Measurements from ENCODE around the gene COMP.

The COMP gene

DNA sequence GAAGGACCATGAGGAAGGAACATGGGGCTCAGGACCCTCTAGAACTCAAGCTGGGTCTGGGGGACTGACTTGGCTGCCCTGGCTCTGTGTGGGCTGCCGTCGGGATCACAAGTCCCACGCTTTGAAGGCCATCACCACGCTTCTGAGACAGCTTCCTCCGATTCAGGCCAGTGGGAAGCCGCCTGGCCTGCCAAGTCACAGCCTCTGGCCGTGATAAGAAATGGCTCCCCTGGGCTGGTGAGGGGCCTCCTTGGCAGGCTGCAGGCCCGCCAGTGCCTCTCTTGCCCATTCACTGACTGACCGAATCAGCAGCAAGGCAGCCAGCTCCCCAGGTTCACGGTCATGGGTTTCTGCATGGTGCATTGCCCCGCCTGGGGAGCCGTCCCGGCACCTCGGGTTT is 48.8 kb downstream of the COMP start:
- in situ Hi-C loops (cut with HindIII; ENCODE audit: low sequenced_read_pairs): no loop called here
- TF ChIP-seq, protein P1, sequence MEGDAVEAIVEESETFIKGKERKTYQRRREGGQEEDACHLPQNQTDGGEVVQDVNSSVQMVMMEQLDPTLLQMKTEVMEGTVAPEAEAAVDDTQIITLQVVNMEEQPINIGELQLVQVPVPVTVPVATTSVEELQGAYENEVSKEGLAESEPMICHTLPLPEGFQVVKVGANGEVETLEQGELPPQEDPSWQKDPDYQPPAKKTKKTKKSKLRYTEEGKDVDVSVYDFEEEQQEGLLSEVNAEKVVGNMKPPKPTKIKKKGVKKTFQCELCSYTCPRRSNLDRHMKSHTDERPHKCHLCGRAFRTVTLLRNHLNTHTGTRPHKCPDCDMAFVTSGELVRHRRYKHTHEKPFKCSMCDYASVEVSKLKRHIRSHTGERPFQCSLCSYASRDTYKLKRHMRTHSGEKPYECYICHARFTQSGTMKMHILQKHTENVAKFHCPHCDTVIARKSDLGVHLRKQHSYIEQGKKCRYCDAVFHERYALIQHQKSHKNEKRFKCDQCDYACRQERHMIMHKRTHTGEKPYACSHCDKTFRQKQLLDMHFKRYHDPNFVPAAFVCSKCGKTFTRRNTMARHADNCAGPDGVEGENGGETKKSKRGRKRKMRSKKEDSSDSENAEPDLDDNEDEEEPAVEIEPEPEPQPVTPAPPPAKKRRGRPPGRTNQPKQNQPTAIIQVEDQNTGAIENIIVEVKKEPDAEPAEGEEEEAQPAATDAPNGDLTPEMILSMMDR (IDR thresholded peaks at IDR 0.05; ENCODE audit: low read depth, low read length): no peak
- H3K4me3 ChIP-seq (ENCODE audit: low read depth, low read length): no peak overlapping the region
- DNase-seq (ENCODE audit: low read depth, low spot score): no peak

DNA sequence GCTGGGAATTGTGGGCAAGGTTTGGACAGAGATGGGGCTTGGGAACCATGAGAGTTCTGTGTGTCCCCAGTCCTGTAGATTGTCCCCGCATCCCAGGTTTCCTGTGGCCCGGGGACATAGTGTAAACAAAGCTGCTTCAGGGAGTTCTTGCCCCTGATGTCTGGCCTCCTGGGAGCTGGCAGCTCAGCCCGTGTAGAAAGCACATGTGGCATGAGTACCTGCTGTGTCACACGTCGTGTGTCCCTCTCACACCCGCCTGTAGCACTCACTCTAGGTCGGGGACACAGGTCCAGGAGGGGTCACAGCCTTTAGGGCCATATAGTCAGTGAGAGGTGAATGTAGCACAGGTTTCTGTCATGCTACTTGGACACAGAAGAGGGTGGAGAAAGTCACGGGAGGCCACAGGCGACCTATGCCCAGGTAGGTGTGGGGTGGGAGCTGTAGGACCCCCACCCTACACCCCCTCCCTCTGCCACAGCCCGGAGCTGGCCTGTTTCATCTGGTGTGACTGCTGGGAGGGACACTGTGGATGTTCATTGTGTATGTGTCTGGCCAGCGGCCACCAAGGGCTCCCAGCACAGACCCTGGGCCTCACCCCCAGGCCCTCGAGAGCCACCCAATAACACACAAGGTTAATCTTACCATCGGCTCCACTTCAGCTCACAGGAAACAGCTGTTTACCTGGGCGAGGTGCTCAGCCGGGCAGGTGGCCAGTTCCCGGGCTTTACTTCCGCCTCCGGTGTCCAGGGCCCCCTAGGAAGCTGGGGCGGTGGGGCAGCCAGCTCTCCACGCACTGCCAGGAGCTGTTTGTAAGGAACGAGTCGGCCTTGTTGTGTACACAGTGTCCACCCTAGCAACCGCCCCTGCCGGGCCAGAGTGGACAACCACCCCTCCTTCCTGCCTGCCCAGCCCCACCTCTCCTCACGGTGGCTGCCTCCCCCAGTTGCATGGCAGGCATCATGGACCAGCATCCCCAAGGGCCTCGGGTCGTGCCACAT is 49.7 kb downstream of the COMP start:
- TF ChIP-seq, protein P1 (IDR thresholded peaks at IDR 0.05; ENCODE audit: low read depth, low read length): no peak
- no peak overlapping the region for H3K4me3 ChIP-seq (ENCODE audit: low read depth, low read length)
- no peak for DNase-seq (ENCODE audit: low read depth, low spot score)
- in situ Hi-C loops (cut with HindIII; ENCODE audit: low sequenced_read_pairs): no loop called here

DNA sequence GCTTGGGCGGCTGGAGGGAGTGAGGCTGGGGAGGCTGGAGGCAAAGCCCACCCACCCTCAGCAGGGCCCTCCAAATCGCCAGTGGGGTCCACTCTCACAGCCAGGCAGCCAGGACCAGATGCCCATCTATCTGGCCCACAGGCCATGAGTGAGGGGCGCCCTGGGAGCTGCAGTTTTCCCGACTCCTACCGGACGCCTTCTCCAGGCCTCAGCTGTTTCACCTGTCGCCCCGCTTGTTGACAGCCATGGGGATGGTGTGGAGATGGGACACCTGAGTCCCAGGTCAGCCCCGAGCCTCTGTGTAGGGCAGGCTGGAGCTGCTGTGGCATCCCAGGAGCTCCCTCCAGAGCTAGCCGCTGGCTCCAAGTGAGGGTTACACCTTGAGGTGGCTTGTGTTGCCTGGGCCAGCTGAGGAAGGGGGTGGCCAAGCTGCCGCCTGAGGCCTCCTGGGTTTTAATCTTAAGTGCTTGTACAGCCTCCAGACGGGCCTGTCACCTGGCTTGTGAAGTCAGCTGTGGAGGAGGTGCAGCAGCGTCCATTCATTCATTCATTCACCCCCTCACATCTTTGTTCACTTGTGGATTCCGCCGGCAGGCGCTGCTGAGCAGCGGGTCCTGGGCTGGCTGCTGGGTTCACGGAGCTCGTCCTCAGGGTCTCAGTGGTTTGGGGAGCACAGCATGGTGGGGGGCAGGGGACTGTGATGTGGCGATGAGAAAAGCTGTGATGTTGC is 52.0 kb downstream of the COMP start:
- DNase-seq (ENCODE audit: low read depth, low spot score): no peak
- in situ Hi-C loops (cut with HindIII; ENCODE audit: low sequenced_read_pairs): no loop called here
- no peak overlapping the region for H3K4me3 ChIP-seq (ENCODE audit: low read depth, low read length)
- TF ChIP-seq, protein P1 (IDR thresholded peaks at IDR 0.05; ENCODE audit: low read depth, low read length): no peak

DNA sequence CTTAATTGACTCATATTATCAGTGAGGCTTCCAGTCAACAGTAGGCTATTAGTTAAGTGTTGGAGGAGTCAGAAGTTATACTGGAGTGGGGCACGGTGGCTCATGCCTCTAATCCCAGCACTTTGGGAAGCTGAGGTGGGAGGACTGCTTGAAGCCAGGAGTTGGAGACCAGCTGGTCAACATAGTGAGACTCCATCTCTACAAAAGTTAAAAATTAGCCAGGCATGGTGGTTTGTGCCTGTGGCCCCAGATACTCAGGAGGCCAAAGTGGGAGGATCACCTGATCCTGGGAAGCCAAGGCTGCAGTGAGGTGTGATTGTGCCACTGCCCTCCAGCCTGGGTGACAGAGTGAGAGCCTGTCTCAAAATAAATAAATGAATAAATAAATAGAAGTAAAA is 53.2 kb downstream of the COMP start:
- DNase-seq (ENCODE audit: low read depth, low spot score): no peak
- in situ Hi-C loops (cut with HindIII; ENCODE audit: low sequenced_read_pairs): no loop called here
- no peak overlapping the region for H3K4me3 ChIP-seq (ENCODE audit: low read depth, low read length)
- TF ChIP-seq, protein P1 (IDR thresholded peaks at IDR 0.05; ENCODE audit: low read depth, low read length): no peak

DNA sequence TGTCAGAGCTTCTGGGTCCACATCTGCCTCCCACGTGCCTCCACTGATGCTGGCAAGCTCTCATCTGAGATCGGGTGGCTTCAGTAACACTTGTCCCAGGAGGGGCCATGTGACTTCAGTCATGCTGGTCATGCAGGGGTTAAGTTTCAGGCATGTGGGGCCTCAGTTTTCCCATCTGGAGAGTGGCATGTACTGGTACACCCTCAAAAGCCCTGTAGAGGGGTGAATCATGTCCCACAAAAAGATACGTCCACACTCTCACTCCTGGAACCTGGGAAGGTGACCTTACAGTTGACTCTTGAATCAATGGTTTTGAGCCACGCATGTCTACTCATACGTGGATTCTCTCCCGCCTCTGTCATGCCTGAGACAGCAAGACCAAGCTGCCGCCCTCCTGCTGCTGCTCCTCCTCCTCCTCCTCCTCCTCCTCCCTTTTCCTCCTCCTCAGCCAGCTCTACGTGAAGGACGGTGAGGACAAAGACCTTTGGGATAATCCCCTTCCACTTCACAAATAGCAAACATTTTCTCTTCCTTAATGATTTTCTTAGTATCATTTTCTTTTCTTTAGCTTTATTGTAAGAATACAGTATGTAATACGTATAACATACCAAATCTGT is 53.7 kb downstream of the COMP start:
- DNase-seq (ENCODE audit: low read depth, low spot score): no peak
- in situ Hi-C loops (cut with HindIII; ENCODE audit: low sequenced_read_pairs): no loop called here
- no peak overlapping the region for H3K4me3 ChIP-seq (ENCODE audit: low read depth, low read length)
- TF ChIP-seq, protein P1 (IDR thresholded peaks at IDR 0.05; ENCODE audit: low read depth, low read length): no peak

Measured in astrocyte of the spinal cord (primary cell).